Posterior vena cava (tissue), 2 donors: ENCODE measurements around the gene TRPV4. TPM values are rescaled to one million over a fixed set of nuclear protein-coding genes. Genes with fewer than 3 reads are reported as not detected.

Experiments used
- DNase-seq: peaks from one replicate; pipeline ENCODE4 v3.0.0-alpha.2; 2020; ENCODE audit warnings: low spot score
- intact Hi-C, 2 donors: fragments of 100-400 bp; cut with DNase I; formaldehyde crosslinking; loops; one replicate each; pipeline versions ENCODE4 v1.14.1 to v1.14.2; 2022 to 2023
- total RNA-seq, 2 donors: library from RNA; stranded (reverse); fragmentation: NEBNext Ultra II Directional; extraction: Animal tissue kit (Norgen Biotek cat#: 25700); gene quantifications; one replicate each; pipeline ENCODE4 v1.2.1, GENCODE V29; 2021
- donor health status: DM: yes; HTN: yes; CAD: no.
- donor health status: DM: yes; HTN: yes; CAD: no.

Gene TRPV4
- total RNA-seq, 2 donors from 2014 or later, result 1.1 to 2.0 TPM

- intact Hi-C loops, result loop anchor here (5.0 to 10.0 kb wide), 3 partner anchors 175 to 337 kb away; no protein-coding TSS in a partner anchor
- peak; percentile 45 for DNase-seq
These were observed 61.2 kb downstream of the TRPV4 start for GRCh38 chr12:109771746-109772621.

DNA sequence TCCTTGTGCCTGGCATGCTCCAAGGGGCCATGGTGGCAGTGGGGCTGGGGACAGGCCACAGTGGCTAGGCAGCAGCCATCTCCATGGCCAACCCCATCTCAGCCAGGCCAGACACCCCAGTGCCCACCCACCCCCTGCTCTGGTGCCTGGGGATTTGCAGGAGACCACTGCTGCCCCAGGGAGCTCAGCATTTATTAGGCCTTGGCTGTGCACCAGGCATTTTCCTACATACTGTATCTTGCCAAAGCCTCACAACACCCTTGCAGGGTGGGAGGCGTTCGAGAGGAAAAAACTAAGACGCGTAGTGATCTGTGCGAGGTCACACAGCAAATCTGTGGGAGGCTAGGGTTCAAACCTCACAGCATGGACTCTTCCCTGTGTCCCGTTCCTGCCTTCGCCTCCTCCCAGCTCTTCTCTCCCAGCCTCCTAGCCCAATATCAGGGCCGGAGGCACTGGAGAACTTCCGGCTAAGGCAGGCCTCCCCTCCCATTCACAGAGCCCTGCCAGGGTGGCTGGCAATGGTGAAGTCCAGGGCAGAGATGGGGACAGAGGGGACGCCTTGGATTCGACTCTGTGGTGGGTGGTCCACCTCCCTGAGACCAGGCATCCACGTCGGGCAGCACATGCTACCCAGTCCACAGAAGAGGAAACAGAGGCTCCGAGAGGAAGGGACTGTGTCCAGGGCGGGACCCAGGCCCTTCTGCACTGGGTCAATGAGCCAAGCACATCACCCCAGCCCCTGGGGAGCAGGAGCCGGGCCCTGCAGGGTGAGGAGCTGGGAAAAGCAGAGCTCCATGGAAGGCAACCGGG is 62.1 kb downstream of the TRPV4 start:
- DNase-seq, result peak; percentile 65

GRCh38 chr12:109770104-109770860 is 62.9 kb downstream of the TRPV4 start:
- peak; percentile 54 for DNase-seq
- intact Hi-C loops, result loop anchor here (5.0 to 10.0 kb wide), 3 partner anchors 173 to 335 kb away; no protein-coding TSS in a partner anchor

More for the DNA sequence above, 62.1 kb downstream of the TRPV4 start:
- intact Hi-C loops, result loop anchor here (5.0 to 10.0 kb wide), 3 partner anchors 174 to 336 kb away; no protein-coding TSS in a partner anchor

DNA sequence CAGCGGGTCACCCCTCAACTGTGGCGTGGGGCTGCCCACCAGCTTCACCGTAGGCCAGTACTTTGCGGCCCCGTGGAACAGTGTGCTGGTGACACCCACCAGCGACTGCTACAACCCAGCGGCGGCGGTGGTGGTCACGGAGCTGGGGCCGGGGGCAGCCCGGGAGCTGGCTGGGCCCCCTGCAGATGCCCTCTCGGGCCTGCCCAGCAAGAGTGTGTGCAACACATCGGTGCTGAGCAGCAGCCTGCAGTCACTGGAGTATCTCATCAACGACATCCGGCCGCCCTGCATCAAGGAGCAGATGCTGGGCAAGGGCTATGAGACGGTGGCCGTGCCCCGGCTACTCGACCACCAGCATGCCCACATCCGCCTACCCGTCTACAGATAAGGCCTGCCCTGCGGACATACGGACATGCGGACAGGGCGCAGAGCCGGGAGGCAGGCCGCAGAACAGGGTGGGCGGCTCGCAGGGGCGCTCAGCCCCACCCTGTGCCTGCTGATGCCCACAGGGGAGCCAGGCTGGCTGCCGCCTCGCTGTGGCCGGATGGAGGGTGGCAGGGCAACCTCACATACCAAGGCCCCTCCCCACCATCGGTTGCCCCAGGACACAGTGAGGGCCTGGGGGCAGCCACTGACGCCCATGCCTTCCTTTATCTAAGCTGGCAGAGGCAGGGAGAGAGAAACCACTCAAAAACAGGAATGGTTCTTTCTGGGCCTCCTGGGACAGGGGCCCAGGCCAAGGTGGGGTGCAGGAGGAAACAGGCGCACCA is 64.1 kb downstream of the TRPV4 start:
- peak; percentile 46 for DNase-seq
- intact Hi-C loops, result loop anchor here in 1 of 2 donors (1.0 kb wide), 1 partner anchor 29 kb away; no protein-coding TSS in a partner anchor

- intact Hi-C loops, result loop anchor here in 1 of 2 donors (1.0 kb wide), 1 partner anchor 28 kb away; no protein-coding TSS in a partner anchor
- peak; percentile 77 for DNase-seq
These were observed 65.0 kb downstream of the TRPV4 start for GRCh38 chr12:109767991-109768900.

DNA sequence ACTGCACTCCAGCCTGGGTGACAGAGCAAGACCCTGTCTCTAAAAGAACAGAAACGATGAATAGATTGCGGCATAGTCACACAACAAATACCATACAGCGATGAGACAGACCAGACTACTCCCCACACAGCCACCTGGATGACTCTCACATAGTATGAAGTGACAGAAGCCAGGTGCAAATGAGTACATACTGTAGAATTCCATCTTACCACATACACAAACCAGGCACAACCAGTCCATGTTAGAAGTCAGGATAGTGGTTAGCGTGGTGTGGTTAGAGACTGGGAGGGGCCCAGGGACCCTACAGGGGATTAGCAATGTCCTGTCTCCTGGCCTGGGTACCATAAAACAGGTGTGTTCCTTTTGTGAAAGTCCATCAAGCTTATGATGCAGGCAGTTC is 65.7 kb downstream of the TRPV4 start:
- intact Hi-C loops, result no loop called here
- DNase-seq, result peak; percentile 10

- intact Hi-C loops, result no loop called here
- peak; percentile 69 for DNase-seq
These were observed 66.9 kb downstream of the TRPV4 start for GRCh38 chr12:109766251-109766778.

DNA sequence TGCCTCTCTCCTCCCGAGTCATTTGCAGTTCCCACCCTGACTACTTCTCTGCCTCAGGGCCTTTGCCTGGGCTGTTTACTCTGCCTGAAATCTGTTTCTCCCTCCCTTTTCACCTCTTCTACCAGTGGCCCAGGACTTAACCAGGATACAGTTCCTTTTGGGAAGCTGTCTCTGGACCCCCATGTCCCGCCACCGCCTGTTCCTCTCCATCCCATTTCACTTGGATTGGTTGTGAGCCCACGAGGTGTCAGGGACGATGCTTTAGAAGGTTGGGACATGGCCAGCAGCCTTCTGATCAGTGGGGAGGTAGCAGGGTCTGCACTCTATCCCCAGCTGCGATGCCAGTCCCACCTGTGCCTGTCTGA is 67.8 kb downstream of the TRPV4 start:
- DNase-seq, result no peak
- intact Hi-C loops, result no loop called here

GRCh38 chr12:109764776-109765445 is 68.3 kb downstream of the TRPV4 start:
- intact Hi-C loops, result no loop called here

GRCh38 chr12:109764123-109764522 is 69.1 kb downstream of the TRPV4 start:
- intact Hi-C loops, result no loop called here
- DNase-seq, result no peak

More at GRCh38 chr12:109764776-109765445, 68.3 kb downstream of the TRPV4 start:
- peak; percentile 55 for DNase-seq

- DNase-seq, result peak; percentile 32
- intact Hi-C loops, result no loop called here
These were observed 69.9 kb downstream of the TRPV4 start for GRCh38 chr12:109763201-109763841.

GRCh38 chr12:109762673-109763191 is 70.5 kb downstream of the TRPV4 start:
- DNase-seq, result peak; percentile 52
- intact Hi-C loops, result no loop called here

DNA sequence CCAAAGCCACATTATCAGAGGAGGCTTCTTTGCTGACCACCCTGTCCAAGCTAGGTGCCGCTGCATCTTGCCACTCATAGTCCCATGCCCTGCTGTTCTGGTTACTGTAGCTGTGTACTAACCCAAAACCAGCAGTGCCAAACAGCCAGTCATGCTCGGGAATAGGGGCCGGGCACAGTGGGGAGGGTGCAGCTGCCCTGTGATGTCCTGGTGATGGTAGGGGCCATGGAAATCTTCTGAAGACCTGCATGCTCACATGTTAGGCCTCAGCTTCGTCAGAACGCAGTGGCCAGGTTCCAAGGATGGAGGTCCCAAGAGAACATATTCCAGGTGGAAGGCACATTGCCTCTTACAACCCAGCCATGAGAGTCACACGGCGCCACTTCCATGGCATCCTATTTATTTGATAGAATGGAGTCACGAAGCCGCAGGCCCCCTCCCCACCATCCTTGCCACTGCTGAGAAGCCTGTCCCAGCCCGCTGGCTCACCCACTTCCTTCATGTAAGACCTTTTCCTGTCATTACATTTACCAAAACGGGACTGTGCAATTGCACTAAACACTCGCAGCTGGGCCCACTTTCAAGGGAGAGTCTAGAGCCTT is 71.0 kb downstream of the TRPV4 start:
- DNase-seq, result peak; percentile 38
- intact Hi-C loops, result no loop called here

DNA sequence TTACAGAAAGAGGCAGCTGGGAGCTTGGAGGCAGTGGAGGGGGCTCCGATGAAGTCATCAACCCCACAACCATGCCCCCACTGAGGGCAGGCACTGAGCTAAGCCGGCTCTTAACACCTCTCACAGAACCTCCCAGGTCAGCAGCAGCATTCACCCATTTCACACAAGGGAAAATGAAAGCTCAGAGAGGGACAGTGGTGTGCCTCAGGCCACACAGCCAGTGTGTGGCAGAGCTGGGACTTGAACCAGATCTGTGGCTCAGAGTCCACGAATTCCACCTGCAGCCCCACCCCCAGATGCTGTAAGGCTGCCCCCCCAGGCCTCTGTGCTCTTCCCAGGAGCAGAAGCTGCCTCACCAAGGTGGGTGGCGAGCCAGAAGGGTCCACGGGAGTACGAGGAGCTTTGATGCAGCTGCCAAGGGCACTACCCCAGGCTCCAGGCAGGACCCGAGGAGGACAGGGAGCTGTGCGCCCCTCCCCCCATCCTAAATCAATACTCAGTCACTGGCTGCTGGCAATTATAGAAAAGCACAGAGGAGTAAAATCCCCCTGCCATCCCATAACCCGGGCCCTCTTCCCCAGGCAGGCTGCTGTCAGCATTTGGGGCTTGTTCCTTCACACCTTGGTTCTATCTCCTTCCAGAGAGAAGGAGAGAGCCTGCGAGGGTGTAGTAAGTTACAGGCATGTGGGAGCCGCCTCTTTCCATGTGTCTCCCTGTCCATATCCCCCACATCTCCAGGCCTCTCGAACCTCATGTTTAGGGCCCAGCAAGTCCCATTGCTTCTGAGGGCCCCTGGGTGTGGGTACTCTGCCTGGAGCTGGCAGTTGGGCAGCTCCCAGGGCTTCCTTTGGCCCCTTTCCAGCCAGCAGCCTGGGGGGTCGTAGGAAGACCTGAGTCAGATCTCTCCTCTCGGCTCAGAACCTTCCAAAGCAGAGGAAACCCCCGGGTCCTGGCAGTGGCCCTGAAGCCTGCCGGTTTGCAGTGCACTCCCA is 72.0 kb downstream of the TRPV4 start:
- DNase-seq, result peak; percentile 53
- intact Hi-C loops, result no loop called here
